NCI-H2227 (cell line): ENCODE data around the gene TPM2.

Experiments used
- DNase-seq: peaks from one replicate; lab custom pipeline; 2025; ENCODE audit not compliant: unreplicated experiment; lab: John Stamatoyannopoulos, UW

TPM2 gene

GRCh38 chr9:35679091-35679490, 10.6 kb downstream of the TPM2 start:
- no peak for DNase-seq

- peak; percentile 84 for DNase-seq
These were observed 13.9 kb downstream of the TPM2 start for GRCh38 chr9:35675732-35676392.

GRCh38 chr9:35675204-35675603, 14.5 kb downstream of the TPM2 start:
- no peak for DNase-seq

GRCh38 chr9:35674025-35674361, 15.7 kb downstream of the TPM2 start:
- no peak for DNase-seq

- DNase-seq = no peak
These were observed 16.3 kb downstream of the TPM2 start, which contains the start of gene CA9 for GRCh38 chr9:35673132-35674024. CA9 (plus strand) TSS chr9:35673928; CDS start chr9:35673960, 32 bp downstream.

- no peak for DNase-seq
These were observed 20.2 kb downstream of the TPM2 start for GRCh38 chr9:35669331-35670145.

GRCh38 chr9:35667939-35668338, 21.8 kb downstream of the TPM2 start:
- DNase-seq = no peak

- no peak for DNase-seq
These were observed 23.2 kb downstream of the TPM2 start for GRCh38 chr9:35666549-35666948.

GRCh38 chr9:35666045-35666444, 23.7 kb downstream of the TPM2 start:
- DNase-seq = no peak

GRCh38 chr9:35665471-35665818, 24.3 kb downstream of the TPM2 start:
- no peak for DNase-seq

- peak; percentile 86 for DNase-seq
These were observed 24.9 kb downstream of the TPM2 start, which contains the start of gene ARHGEF39 for GRCh38 chr9:35664531-35665470. ARHGEF39 (minus strand) TSS chr9:35665195; CDS start chr9:35665169, 26 bp downstream.

GRCh38 chr9:35662437-35662836, 27.3 kb downstream of the TPM2 start:
- no peak for DNase-seq

- DNase-seq = no peak
These were observed 27.9 kb downstream of the TPM2 start for GRCh38 chr9:35661756-35662350.

GRCh38 chr9:35660966-35661415, 28.7 kb downstream of the TPM2 start:
- no peak for DNase-seq

- no peak for DNase-seq
These were observed 30.4 kb downstream of the TPM2 start for GRCh38 chr9:35659340-35659739.

- DNase-seq = peak; percentile 40
These were observed 30.8 kb downstream of the TPM2 start for GRCh38 chr9:35658968-35659220.

GRCh38 chr9:35658137-35658967, 31.4 kb downstream of the TPM2 start, which contains the start of gene CCDC107:
CCDC107 (plus strand) TSS chr9:35658292; CDS start chr9:35658380, 88 bp downstream.
- peak; percentile 85 for DNase-seq

- DNase-seq = peak; percentile 97
These were observed 32.1 kb downstream of the TPM2 start, which contains the start of gene RMRP for GRCh38 chr9:35657546-35658136. RMRP (minus strand) TSS chr9:35658019.
